ENCODE data around the gene DIRAS3.

Gene DIRAS3

DNA sequence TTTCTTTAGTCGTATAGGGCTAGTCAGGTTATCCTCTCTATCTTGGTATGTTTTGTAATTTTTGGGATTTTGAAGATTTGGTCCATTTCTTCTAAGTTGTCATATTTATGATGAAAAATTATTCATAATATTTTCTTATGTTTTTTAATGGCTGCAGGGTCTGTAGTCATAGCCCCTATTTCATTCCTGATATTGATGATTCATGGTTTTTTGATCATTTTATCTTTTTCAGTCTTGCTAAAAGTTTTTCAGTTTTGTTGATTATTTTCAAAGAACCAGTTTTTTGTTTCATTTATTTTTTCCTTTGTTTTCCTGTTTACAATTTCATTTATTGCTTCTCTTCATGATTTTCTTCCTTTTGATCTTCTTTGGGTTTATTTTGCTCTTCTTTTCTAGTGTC, 50.2 kb downstream of the DIRAS3 start:
- no peak overlapping the region for H3K4me3 ChIP-seq (ENCODE audit: low read length)
- no peak overlapping the region for H3K4me2 ChIP-seq (ENCODE audit: low read length)
- TF ChIP-seq, protein P1, sequence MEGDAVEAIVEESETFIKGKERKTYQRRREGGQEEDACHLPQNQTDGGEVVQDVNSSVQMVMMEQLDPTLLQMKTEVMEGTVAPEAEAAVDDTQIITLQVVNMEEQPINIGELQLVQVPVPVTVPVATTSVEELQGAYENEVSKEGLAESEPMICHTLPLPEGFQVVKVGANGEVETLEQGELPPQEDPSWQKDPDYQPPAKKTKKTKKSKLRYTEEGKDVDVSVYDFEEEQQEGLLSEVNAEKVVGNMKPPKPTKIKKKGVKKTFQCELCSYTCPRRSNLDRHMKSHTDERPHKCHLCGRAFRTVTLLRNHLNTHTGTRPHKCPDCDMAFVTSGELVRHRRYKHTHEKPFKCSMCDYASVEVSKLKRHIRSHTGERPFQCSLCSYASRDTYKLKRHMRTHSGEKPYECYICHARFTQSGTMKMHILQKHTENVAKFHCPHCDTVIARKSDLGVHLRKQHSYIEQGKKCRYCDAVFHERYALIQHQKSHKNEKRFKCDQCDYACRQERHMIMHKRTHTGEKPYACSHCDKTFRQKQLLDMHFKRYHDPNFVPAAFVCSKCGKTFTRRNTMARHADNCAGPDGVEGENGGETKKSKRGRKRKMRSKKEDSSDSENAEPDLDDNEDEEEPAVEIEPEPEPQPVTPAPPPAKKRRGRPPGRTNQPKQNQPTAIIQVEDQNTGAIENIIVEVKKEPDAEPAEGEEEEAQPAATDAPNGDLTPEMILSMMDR (IDR thresholded peaks at IDR 0.05; ENCODE audit: low read depth, low read length, poor library complexity, severe bottlenecking): no peak
- TF ChIP-seq EZH2phosphoT487 (IDR thresholded peaks at IDR 0.05; ENCODE audit: borderline replicate concordance, low read length): no peak
- no peaks in the 10 kb centered on the region for H3K79me2 ChIP-seq (ENCODE audit: control insufficient read depth, low read length)
- no peaks in the 10 kb centered on the region for H4K20me1 ChIP-seq (ENCODE audit: control insufficient read depth, insufficient read depth, low read depth, low read length)
- no peak overlapping the region for H3K27ac ChIP-seq (ENCODE audit: low read depth, low read length)
- H3K36me3 ChIP-seq (ENCODE audit: control insufficient read depth, low read length): no peaks in the 10 kb centered on the region
- H3K9me2 ChIP-seq (replicated peaks; ENCODE audit: control insufficient read depth, low read length): no peaks in the 10 kb centered on the region
- no peaks in the 10 kb centered on the region for H3K4me1 ChIP-seq (ENCODE audit: control insufficient read depth, low read length)
- H3K27me3 ChIP-seq (ENCODE audit: control insufficient read depth, low read length): no peaks in the 10 kb centered on the region
- H3K9me3 ChIP-seq (ENCODE audit: control insufficient read depth, insufficient read depth, low read length): no peaks in the 10 kb centered on the region
- H3F3A ChIP-seq (ENCODE audit: control insufficient read depth, insufficient read depth): no peaks in the 10 kb centered on the region

DNA sequence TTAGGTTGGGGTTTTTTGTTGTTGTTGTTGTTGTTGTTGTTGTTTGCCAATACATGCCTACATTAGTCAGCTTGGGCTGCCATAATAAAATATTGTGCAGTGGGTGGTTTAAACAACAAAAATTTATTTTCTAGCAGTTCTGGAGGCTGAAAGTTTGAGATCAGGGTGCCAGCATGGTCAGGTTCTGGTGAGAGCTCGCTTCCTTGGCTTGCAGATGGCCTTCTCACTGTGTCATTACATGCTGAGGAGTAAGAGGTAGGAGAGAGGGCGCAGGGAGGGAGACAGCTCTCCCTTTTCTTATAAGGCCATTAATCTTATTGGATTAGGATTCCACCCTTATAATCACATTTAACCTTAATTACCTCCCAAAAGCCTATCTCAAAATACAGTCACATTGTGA, 52.7 kb downstream of the DIRAS3 start:
- no peak for TF ChIP-seq EZH2phosphoT487 (IDR thresholded peaks at IDR 0.05; ENCODE audit: borderline replicate concordance, low read length)
- TF ChIP-seq, protein P1 (IDR thresholded peaks at IDR 0.05; ENCODE audit: low read depth, low read length, poor library complexity, severe bottlenecking): no peak
- Histone ChIP-seq H3K9me3 (ENCODE audit: control insufficient read depth, insufficient read depth, low read length) (no peaks in the 10 kb centered on the region), H3K4me3 (ENCODE audit: low read length) (no peak overlapping the region), H3K4me2 (ENCODE audit: low read length) (no peak overlapping the region), H3K79me2 (ENCODE audit: control insufficient read depth, low read length) (no peaks in the 10 kb centered on the region), H3K27ac (ENCODE audit: low read depth, low read length) (no peak overlapping the region), H3K9me2 (replicated peaks; ENCODE audit: control insufficient read depth, low read length) (no peaks in the 10 kb centered on the region), H3F3A (ENCODE audit: control insufficient read depth, insufficient read depth) (no peaks in the 10 kb centered on the region), H4K20me1 (ENCODE audit: control insufficient read depth, insufficient read depth, low read depth, low read length) (no peaks in the 10 kb centered on the region), H3K36me3 (ENCODE audit: control insufficient read depth, low read length) (no peaks in the 10 kb centered on the region), H3K4me1 (ENCODE audit: control insufficient read depth, low read length) (no peaks in the 10 kb centered on the region), H3K27me3 (ENCODE audit: control insufficient read depth, low read length) (no peaks in the 10 kb centered on the region)

Measured in DOHH2 (cell line).